Stimulated activated CD8-positive, alpha-beta memory T cell treated with anti-CD3 and anti-CD28 coated beads, Interleukin-15, amount 100 ng/mL, for 1 hour (primary cell): ENCODE results near the gene ITPKB.
"Not testable (repeated sequence)": the region's sequence is repeated elsewhere in the genome, so short reads cannot be mapped to it uniquely, and the experiment has no call there.

Experiments
- DNase-seq: peaks from one replicate; pipeline ENCODE4 v3.0.0-alpha.2; 2020; ENCODE audit warnings: low read depth

Gene ITPKB

DNA sequence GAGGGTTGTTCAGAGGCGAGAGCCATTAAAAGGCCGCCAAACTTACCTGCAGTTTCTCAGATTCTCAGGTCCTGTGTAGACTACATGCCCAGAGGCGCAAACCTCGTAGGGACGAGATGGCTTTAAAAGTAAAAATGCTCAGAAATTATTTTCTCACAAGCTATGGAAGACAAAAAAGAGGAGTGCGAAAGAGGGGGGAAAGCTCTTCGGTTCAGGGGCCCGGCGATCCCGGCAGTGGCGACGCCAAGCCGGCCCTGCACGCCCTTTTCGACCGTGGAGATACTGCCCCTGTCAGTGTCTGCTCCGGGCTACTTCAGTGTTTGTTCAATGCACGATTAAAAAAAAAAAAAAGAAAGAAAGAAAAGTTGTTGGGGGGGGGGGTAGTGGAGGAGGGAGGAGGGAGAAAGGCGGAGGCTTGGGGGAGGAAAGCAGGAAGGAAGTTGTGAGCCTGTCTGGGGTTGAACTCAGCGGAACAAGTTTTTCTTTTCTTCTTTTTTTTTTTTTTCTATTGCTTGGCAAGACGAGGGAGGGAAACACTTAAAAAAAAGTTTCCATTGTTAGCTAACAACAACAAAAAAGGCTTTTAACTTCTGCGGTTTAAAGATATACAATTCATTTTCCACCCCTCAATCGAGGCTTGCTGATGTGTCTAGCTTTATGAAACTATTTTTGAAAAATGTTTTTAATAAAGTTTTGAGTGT is at the start of gene ITPKB:
TSS of gene ITPKB (minus strand) at position 288 of the 701 bp plus-strand sequence. CDS start 1,824 bp downstream, outside the sequence.
- DNase-seq, result no peak

DNA sequence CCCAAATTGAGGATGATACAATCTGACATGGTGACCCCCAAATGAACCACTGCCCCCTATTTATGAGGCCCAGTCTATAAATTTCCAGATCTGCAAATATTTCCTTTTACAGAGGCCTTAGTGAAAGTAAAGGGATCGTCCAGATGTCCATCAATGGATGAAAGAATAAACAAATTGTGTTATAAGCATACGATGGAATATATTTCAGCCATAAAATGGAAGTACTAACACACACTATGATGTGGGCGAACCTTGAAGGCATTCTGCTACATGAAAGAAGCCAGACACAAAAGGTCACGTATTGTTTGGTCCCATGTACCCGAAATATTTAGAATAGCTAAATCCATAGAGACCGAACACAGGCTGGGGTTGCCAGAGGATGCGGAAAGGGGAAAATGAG is 48.6 kb upstream of the ITPKB start:
- DNase-seq, result no peak

DNA sequence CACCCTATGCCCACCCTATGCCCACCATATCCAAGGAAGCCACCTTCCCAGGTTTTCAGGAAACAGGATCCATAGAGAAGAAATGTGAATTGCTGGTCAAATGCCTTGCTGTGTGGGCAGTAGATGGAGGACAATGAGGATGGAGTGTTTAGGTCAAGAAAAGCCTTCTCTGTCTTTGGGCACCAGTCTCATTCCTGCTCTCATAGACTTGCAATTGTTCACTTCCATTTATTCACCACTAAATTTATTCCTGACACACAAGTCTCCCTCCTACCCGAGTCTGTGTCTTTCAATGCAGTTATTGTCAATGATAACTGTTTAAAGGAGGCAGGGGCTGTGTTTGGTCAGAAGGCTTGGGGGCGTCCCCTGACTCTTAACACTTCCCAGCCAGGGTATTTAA is 48.0 kb upstream of the ITPKB start:
- DNase-seq, result no peak

DNA sequence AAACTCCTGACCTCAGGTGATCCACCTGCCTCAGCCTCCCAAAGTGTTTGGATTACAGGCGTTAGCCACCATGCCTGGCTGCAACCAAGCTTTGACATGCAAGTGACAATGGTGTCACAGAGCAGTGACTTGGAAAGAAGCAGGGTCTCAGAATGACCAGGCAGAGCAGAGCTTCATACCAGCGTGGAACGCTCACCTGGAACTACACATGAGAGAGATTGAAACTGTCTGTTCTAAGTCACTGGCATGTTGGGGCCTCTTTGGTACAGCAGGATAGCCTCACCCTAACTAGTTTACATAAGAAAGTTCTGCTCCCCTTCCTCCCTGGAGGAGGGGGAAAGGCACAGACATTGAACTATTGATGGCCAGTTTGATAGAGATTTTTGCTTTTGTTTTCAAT is 47.5 kb upstream of the ITPKB start:
- DNase-seq, result no peak

DNA sequence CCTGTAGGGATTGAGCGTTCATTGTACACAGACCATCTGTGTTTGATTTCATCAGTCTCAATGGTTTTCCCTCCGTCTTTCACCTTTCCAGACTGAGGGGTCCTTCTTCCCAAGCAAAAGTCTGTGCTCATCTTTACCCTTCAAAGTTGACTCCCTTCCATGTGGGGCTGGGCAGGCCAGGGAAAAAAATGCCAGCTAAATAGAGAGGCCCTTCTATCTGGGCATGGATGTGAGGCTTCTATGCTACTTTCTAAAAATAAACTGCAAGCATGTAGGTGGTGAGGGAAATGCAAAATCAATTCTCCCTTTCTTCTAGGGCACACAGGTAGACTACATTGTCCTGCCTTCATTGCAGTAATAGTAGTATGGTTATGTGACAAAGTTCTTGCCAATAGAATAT is 46.7 kb upstream of the ITPKB start:
- no peak for DNase-seq

DNA sequence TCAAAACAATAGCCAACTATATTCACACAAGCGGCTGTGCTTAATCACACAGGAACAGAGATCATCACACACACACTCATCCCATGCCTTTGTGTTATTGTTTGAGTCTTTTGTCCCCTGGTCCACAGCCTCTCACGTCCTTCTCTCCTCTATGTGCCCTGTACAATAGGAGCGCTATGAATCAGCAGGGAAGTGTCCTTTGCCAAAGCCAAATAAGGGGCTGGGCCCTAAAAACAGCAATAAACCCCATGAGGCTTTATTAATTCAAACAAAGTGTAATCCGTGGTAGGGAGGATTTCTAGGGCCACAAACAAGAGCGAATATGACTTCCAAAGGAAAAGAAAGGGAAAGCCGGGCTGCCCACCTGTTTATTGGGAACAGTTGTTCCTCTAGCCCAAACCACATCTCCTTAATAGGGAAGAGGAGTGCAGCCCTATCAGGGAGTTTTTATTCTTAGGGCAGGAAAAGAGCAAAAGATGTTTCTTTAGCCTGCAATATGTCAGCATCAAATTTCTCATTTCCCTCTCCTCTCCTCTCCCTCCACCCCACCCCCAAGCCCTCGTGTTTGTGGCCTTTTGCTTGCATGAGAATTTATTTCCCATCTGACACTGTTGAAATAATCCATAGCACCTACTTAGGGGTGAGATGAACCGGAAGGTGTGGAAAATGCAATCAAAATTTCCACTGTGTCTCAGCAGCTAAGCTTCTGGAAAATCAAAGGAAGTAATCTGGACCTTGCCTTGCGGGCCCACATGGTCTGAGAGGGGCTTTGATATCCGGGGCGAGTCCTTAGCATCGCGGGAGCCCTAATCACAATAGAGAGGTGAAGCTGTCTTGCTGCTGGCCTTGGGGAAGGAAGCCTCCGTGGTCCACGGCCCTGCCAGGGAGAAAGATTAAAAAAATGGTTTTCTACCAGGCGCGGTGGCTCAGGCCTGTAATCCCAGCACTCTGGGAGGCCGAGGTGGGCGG is 45.3 kb upstream of the ITPKB start:
- DNase-seq, result no peak

DNA sequence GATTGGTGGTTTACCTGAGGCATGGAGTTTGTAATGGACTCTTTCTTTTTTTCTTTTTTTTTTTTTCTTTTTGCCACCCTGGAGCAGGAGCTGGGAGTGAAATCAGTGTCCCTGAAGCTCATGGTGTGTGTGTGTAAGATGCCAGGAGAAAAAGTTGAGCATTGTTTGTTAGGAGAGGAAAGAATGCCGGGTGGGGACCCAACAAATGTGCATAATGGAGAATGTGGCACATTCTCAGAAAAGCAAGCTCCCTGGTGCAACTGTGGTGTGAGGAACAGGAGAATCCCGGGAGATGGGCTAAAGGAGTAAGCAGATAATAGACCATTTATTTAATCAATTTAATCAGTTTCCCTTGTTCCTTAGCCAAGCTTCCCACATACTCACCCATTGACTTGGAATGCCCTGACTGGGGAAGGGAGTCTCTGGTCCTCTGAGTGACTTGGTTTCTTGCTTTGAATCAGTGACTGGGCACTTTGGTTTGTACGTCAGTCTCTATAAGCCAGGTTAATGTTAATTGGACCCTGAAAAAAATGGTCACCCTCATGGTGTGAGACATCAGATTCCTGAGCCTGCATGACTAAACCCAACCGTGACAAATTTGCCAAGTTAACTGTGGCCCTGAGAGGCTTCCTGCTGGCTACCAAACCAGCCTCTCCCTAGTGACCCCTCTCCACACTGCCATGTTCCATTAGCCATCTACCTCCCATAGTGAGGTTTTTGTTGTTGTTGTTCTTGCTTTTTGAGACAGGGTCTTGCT is 43.9 kb upstream of the ITPKB start:
- no peak for DNase-seq

DNA sequence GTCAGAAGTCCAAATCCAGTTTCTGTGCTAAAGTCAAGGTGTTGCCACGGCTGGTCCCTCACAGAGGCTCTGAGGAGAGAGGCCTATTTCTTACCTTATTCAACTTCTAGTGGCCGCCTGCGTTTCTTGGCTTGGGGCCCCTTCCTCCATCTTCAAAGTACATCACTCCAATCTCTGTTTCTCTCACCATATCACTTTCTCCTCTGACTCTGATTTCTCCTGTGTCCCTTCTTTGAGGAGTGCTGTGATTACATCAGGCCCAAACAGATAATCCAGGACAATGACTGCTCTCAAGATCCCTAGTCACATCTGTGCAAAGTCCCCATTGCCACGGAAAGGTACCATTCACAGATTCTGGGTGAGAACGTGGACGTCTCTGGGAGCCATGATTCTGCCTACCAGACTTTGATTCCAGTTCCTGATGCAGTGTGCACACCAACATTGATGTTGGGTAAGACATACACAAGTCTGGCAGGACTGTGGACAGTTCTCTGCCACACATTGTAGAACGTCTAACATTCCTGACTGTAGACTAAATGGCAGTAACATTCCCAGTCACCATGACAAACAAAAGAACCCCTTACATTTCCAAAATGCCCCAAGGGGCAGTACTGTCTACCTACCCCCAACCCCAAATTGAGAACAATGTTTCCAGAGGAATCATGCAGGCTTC is 43.0 kb upstream of the ITPKB start:
- no peak for DNase-seq

DNA sequence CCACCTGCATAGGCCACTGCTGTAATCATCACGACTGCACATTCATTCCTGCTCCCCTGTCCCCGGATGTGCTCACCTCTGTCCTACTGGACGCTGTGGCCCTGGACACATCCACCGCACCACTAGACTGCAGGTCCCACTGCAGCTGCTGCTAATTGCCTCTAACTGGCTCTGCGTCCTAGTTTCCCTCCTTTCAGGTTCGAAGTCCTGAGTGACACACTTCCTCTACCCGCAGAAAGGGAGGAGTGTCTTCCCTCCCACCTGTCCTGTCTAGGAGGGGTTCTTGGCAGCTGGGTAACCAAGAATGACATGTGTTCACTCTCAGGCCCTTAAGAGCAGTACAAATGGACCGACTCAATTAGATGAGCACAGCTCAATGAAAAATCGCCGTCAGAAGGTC is 40.5 kb upstream of the ITPKB start:
- no peak for DNase-seq

DNA sequence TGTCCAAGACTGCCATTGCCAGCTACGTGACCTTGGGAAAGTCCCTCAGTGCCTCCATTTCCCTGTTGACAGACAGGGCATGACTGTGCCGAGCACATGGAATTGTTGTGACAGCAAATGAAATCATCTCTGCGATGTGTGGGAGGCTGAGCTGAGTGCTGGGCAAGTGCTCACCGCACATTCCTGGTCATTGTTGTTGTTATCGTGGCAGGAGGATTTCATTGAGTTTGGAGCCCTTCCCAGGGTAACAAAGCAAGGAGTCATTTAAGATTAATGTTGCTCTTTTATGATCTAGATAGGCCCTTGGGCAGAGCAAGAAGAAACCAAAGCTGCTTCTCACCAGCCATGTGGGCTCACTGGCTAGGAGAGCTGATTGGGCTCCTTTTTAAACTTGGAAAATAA is 39.6 kb upstream of the ITPKB start:
- no peak for DNase-seq

DNA sequence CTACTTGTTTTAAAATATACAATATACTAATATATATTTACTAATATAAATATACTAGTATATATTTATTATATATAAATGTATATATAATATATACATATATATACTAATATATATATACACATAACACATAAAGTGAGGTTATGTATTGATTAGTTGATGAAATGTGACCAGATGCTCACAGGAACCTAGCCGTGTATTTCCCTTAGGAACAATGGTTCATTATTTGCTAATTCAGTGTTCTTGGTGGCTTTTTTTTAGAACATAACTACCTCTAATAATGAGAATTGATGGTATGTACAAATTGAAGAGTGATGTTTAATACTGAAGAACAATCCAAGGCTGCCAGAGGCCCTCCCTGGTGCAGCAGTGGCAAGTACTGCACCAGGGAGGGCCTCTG is 37.9 kb upstream of the ITPKB start:
- no peak for DNase-seq

DNA sequence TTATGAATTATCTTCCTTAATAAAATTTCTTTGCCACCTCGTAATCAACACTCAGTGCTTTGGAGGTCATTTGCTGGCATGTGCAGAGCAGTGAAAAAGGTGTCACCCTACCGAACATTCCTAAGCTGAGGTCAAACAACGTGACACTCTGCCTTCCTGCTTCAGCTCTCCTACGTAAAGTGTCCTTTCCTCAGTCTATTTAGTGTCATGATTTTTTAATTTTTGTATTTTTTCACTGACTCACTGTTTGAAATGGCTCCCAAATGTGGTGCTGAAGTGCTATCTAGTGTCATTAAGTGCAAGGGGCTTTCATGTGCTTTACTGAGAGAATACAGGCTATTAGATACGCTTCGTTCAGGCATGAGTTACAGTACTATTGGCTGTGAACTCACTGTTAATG is 37.0 kb upstream of the ITPKB start:
- DNase-seq, result no peak

DNA sequence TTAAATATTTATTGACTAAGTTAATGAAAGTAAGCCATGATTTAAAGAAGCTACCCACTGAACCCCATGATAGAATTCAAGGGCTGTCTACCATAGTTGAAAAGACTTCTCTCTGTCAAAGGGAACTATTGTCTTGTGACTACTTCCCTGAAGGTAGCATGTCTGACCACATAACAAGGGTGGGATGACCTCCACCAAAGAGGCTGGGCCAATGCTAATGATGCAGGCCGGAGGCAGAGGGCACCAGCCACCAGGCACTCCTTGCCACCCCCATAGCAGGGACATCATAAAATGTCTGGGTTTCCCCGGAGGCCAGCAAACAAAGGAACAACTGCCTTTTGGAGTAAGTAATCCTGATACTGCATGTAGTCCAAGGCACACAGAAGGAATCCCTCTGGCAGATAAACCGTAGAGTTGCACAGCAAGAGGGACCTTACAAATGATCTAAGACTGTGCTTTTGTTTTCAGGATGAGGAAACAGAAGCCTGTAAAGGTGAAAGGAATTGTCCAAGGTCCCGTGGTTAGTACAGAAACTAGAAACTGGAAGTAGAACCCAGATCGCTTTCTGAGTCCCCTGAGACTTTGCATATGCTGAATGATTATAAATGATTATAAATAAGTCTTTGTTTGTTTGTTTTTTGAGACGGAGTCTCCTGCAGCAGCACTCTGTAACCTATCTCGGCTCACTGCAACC is 33.5 kb upstream of the ITPKB start:
- DNase-seq, result no peak

DNA sequence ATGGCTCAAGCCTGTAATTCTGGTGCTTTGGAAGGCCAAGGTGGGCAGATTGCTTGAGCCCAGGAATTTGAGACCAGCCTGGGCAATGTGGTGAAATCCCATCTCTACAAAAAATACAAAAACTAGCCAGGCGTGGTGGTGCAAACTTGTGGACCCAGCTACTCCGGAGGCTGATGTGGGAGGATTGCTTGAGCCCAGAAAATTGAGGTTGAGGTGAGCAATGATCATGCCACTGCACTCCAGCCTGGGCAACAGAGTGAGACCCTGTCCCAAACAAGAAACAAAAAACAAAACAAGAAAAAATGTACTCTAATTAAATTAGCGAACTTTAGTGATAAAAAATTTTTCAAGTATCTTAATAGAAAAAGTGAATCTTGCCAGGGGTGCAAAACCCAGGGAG is 28.1 kb upstream of the ITPKB start:
- not testable (repeated sequence) for DNase-seq

DNA sequence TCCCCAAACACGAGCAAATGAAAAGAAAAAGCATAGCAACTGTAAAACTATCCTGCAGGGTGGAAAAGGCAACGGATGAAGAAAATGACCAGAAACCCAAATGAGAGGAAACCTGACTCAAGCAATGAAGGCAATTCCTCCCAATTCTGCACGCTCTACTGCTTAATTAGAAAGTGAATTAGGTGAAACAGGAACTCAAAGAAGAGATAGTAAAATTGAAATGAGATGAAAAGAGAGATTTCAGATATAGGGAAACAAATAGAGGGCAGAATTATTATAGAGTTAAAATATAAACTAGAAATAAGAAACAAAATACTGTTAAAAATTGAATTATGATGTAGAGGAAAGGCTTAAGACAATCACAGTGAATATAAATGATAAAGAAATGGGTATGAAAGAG is 27.5 kb upstream of the ITPKB start:
- DNase-seq, result no peak

DNA sequence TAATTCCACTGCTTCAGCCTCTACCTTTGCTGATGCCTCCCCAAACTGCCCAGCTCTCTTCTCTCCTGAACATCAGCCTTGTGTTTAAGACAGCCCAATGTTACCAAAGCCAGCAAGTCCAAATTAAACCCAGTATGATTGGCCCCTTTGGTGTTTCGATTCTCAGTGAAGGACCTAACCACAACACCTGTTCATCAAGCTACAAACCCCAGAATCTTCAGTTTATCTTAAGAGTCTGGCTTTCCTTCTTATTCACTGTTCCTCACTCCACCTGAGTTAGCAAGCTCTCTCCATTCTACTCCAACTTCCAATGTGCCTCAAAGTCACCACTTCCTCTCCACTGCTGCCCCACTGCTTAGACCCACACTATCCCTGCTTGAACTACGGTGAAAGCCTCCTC is 25.5 kb upstream of the ITPKB start:
- DNase-seq, result no peak

DNA sequence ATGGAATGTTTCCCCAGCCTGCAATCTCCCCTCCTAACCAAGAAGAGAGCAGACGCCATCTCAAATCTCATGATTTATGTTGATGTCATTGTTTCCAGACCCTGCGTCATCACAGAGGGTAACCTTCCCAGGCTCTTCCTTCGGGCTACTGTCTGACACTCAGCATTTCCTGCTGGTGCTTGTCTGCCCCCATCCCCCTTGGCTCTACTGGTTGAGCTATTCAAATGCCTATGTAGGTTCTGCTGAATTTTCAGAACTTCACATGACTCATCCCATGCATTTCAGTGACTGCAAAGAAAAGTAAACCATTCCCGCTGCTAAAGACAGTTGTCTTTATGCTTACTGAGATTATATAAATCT is 24.8 kb upstream of the ITPKB start:
- DNase-seq, result no peak

DNA sequence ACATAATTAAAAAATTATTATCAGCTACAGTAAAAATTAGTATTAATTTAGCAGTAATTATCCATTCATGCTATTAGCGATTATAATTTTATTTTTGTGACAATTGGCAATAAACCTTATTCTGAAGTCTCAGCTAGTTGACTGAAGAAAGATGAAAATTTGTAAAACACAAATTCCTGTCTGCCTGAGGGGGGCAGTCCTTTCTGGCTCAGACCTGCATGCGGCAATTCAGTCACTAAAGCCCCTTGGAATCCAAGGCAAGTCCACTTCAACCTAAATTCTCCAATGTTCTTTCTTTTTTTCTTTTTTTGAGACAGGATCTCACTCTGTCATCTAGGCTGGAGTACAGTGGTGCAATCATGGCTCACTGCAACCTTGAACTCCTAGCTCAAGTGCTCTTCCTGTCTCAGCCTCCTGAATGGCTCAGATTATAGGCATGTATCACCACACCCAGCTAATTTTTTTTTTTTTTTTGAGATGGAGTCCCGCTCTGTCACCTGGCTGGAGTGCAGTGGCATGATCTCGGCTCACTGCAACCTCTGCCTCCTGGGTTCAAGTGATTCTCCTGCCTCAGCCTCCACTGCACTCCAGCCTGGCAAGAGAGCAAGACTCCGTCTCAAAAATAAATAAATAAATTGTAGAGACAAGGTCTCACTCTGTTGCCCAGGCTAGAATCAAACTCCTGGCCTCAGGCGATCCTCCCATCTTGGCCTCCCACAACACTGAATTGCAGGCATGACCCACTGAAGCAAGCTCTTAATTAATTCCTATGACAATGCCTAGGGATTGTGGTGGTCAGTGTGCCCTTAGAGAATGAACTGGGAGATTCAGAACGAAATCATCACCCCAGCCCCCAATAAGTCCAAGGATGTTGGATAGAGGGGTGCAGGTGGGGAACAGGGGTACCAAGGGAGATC is 24.2 kb upstream of the ITPKB start:
- DNase-seq, result no peak

DNA sequence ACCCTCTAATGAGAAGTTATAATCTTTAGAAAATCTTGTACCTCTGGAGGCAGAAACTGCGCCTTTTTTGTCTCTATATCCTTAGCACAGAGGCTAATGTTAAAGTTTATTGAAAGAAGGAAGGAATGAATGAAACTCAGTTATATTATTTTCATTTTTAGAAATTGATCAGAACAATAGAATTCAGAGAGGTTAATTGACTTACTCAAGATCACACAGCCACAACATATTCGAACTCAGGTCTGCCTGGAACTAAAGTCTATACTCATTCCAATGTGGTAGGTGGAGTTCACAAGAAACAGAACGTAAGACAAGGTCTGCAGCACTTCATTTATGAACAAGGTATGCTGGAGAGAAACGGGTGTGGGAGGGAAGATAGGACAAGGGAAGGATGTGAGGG is 23.0 kb upstream of the ITPKB start:
- no peak for DNase-seq

DNA sequence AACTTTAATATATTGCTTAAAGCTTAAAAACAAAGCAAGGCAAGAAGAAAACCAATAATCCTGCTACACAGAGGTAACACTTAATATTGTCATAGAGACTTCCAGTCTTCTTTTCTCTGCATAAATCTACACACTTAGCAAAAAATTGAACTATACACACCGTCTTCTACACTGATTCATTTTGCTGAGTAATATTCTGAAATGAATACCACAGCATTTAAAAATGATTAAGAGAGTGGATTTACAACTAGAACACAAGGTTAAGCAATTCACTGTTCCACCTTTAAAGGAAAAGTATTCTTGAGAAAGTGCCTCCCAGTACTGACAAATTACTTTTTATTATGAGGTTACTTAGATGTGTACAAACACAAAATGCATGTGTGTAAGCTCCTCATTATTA is 22.2 kb upstream of the ITPKB start:
- no peak for DNase-seq
